ENCODE measurements around the gene CACFD1.

The CACFD1 gene

DNA sequence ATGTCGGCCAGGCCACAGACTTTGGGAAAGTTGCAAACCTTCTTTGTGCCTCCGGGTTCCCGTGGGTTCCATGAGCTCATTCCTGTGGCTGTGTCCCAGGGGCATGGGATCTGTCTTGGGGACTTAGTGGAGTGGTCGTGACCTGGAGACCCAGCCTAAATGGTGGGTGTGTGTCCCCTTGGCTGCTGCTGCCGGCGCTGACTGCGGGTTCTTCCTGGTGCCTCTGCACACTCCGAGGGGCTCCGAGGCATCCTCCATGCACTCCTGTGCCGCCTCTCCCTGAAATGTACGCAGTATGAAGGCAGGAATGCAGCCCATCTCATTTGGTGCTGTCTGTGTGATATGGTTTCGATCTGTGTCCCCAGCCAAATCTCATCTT is 40.1 kb downstream of the CACFD1 start:
- TF ChIP-seq SUZ12 (IDR thresholded peaks at IDR 0.05): no peak
- TF ChIP-seq FOXA1 (IDR thresholded peaks at IDR 0.05): no peak
- CTCF ChIA-PET: no interaction called here
- no peak for DNase-seq (ENCODE audit: extremely low spot score)
- POLR2A ChIA-PET: no interaction called here

DNA sequence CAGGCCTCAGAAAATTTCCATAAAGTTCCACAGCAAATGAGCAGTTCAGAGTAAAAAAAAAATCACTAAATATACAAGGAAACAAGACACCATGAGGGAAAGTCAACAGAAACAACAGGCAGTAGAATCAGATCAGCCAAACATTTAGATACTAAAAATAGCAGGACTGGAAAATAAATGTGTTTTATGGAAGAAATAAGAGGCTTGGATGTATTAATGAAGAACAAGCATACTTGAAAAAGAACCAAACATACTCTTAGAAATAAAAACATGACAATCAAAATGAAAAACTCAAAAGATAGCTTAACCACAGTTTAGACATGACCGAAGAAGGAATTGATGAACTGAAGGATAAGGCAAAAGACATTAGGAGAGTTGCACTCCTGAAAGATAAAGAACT is 42.3 kb downstream of the CACFD1 start:
- no peak for DNase-seq (ENCODE audit: extremely low spot score)
- TF ChIP-seq ARNT (IDR thresholded peaks at IDR 0.05): no peak
- no peak for TF ChIP-seq ZNF384 (IDR thresholded peaks at IDR 0.05)
- no peak for TF ChIP-seq SP1 (IDR thresholded peaks at IDR 0.05)
- no peak for TF ChIP-seq TARDBP (IDR thresholded peaks at IDR 0.05)
- TF ChIP-seq FOXK2 (IDR thresholded peaks at IDR 0.05): no peak
- TF ChIP-seq FOXA1 (IDR thresholded peaks at IDR 0.05): no peak
- TF ChIP-seq FOXM1 (IDR thresholded peaks at IDR 0.05; ENCODE audit: borderline replicate concordance): no peak
- no peak for TF ChIP-seq SUZ12 (IDR thresholded peaks at IDR 0.05)
- TF ChIP-seq, protein P1, sequence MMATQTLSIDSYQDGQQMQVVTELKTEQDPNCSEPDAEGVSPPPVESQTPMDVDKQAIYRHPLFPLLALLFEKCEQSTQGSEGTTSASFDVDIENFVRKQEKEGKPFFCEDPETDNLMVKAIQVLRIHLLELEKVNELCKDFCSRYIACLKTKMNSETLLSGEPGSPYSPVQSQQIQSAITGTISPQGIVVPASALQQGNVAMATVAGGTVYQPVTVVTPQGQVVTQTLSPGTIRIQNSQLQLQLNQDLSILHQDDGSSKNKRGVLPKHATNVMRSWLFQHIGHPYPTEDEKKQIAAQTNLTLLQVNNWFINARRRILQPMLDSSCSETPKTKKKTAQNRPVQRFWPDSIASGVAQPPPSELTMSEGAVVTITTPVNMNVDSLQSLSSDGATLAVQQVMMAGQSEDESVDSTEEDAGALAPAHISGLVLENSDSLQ (IDR thresholded peaks at IDR 0.05): no peak
- TF ChIP-seq LEF1 (IDR thresholded peaks at IDR 0.05; ENCODE audit: borderline replicate concordance): no peak
- no peak for TF ChIP-seq HDGF (IDR thresholded peaks at IDR 0.05; ENCODE audit: borderline replicate concordance)
- TF ChIP-seq ELF4 (IDR thresholded peaks at IDR 0.05): no peak
- no peak for TF ChIP-seq L3MBTL2 (conservative IDR thresholded peaks at IDR 0.05)
- no peak for TF ChIP-seq NFRKB (IDR thresholded peaks at IDR 0.05)
- TF ChIP-seq BHLHE40 (IDR thresholded peaks at IDR 0.05; ENCODE audit: borderline replicate concordance): no peak
- no peak for TF ChIP-seq CTBP1 (IDR thresholded peaks at IDR 0.05; ENCODE audit: borderline replicate concordance)
- CTCF ChIA-PET: no interaction called here
- POLR2A ChIA-PET: no interaction called here

DNA sequence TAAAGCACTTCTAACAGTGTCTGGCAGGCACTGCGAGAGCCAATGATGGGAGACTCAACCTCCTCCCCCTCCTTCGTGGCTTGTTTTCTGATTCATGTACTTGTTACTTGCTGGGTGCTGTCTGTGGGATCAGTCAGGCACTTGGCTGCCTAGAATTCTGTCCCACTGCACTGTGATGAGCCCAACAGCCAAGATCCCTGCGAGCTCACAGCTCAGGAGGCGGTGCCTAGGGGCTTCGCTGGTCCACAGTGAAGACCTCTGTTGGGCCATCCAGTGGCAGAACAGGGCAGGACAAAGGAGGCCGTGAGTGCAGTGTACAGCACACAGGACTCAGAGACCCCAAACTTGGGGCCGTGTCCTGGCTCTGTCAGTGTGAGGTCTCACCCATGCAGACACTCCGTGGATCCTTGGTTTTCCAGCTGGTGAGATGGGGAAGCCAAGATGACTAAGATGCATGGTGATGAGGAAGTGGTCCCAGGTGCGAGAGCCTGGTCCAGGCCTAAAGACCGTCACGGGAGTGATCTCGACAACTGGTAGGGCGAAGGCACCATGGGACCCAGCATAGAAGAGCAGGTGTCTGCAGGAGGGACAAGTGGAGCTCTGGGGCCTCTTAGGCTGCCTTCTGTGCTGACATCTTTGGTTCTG is 45.5 kb downstream of the CACFD1 start:
- ChIA-PET CTCF (no interaction called here), POLR2A (no interaction called here)
- TF ChIP-seq ZNF384 (IDR thresholded peaks at IDR 0.05): no peak
- TF ChIP-seq, protein P1 (IDR thresholded peaks at IDR 0.05): no peak
- no peak for TF ChIP-seq L3MBTL2 (conservative IDR thresholded peaks at IDR 0.05)
- no peak for TF ChIP-seq FOXK2 (IDR thresholded peaks at IDR 0.05)
- TF ChIP-seq NFRKB (IDR thresholded peaks at IDR 0.05): no peak
- no peak for TF ChIP-seq SUZ12 (IDR thresholded peaks at IDR 0.05)
- TF ChIP-seq TARDBP (IDR thresholded peaks at IDR 0.05): no peak
- TF ChIP-seq LEF1 (IDR thresholded peaks at IDR 0.05; ENCODE audit: borderline replicate concordance): no peak
- no peak for TF ChIP-seq BHLHE40 (IDR thresholded peaks at IDR 0.05; ENCODE audit: borderline replicate concordance)
- TF ChIP-seq SP1 (IDR thresholded peaks at IDR 0.05): no peak
- TF ChIP-seq HDGF (IDR thresholded peaks at IDR 0.05; ENCODE audit: borderline replicate concordance): no peak
- TF ChIP-seq CTBP1 (IDR thresholded peaks at IDR 0.05; ENCODE audit: borderline replicate concordance): no peak
- DNase-seq (ENCODE audit: extremely low spot score): no peak

DNA sequence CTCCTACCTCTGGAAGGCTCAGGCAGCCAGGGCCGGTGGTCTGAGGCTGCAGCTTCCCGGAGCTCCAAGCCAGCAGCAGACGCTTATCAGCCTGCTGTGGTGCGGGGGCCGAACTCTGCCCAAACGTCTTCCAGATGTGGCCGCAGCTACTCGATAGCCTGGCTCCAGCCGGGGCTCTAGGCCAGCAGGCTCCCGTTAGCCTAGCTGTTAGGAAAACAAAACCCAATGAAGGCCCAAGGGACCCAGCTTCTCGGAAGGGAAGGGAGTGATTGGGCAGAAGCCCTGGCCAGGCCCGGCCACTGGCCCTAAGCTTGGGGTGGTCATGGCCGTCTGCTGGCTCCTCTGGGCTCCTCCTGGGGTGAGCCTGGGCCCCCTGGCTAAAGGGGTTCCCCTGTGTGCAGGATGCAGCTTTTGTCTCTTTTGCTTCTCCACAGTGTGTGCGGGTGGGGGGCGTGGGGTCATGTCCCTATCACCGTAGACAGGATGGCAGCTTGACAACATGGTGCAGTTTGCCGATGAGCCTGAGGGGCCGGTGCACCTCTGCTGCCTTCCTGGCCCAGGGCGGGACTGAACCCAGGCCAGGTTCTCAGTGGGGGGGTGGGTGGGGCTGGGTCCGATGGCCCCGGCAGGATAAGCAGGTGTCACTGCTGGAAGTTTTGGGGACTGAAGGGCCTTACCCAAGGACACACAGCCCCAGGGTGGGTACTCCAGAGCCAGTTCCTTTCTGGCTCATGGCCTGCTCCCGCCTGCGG is 46.3 kb downstream of the CACFD1 start:
- POLR2A ChIA-PET: no interaction called here
- DNase-seq (ENCODE audit: extremely low spot score): no peak
- TF ChIP-seq CTBP1 (IDR thresholded peaks at IDR 0.05; ENCODE audit: borderline replicate concordance): no peak
- no peak for TF ChIP-seq NFRKB (IDR thresholded peaks at IDR 0.05)
- TF ChIP-seq BHLHE40 (IDR thresholded peaks at IDR 0.05; ENCODE audit: borderline replicate concordance): no peak
- no peak for TF ChIP-seq L3MBTL2 (conservative IDR thresholded peaks at IDR 0.05)
- CTCF ChIA-PET: no interaction called here

DNA sequence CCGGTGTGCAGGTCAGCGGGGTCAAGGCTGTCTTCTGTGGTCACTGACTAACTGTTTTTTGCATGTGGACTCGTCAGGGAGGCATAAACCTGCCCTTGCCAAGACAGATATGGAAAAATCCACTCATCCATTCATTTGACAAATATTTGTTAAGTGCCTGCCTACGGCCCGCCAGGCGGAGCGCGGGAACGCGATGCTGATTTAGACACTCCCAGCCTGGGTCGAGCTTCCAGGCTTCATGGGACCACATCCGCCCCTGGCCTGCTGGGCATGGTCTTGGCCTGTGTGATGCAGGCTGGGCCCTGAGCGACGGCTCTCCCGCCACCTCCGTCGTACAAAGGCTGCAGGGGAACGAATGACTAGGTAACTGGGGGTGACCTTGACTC is 46.9 kb downstream of the CACFD1 start:
- ChIA-PET POLR2A (no interaction called here), CTCF (no interaction called here)
- TF ChIP-seq ELF4 (IDR thresholded peaks at IDR 0.05) (no peak), FOXA1 (IDR thresholded peaks at IDR 0.05) (no peak), FOXM1 (IDR thresholded peaks at IDR 0.05; ENCODE audit: borderline replicate concordance) (no peak), TARDBP (IDR thresholded peaks at IDR 0.05) (no peak), CTBP1 (IDR thresholded peaks at IDR 0.05; ENCODE audit: borderline replicate concordance) (no peak), HDGF (IDR thresholded peaks at IDR 0.05; ENCODE audit: borderline replicate concordance) (no peak), NFRKB (IDR thresholded peaks at IDR 0.05) (no peak), L3MBTL2 (conservative IDR thresholded peaks at IDR 0.05) (no peak), SP1 (IDR thresholded peaks at IDR 0.05) (no peak), FOXK2 (IDR thresholded peaks at IDR 0.05) (no peak), ARNT (IDR thresholded peaks at IDR 0.05) (no peak), SUZ12 (IDR thresholded peaks at IDR 0.05) (no peak), LEF1 (IDR thresholded peaks at IDR 0.05; ENCODE audit: borderline replicate concordance) (no peak), ZNF384 (IDR thresholded peaks at IDR 0.05) (no peak), BHLHE40 (IDR thresholded peaks at IDR 0.05; ENCODE audit: borderline replicate concordance) (no peak)
- TF ChIP-seq, protein P1 (IDR thresholded peaks at IDR 0.05): no peak
- no peak for DNase-seq (ENCODE audit: extremely low spot score)

DNA sequence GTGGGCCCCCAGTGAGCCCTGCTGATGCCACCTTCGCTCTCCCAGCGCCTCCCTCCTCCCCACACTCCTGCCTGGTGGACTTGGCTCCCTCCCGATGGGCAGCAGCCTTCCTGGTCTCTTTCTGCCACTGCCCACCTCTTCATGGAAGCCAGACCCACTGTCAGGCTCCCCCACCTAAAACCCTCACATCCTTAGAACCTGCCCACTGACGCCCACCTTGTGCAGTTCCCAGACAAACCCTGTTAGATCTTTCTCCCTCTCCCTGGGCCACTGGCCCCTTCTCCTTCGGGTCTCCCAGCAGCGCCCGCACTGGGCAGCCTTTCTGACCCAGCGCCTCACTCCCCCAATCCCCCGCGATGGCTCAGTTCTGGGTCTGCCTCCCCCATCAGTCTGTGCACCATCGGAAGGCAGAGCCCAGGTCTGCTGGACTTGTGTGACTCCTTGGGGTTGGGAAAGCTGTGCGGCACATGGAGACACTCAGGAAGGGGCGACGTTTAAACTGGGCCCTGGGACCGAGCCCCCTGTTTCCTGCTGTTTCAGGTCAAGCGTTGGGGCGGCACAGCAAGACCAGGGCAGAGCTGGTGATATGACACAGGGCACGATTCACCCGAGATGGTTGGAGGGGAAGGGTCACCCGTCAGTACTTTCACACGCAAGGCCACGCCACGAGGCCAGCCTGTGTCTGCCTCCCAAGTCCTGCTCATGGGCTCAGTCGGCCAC is 47.6 kb downstream of the CACFD1 start:
- TF ChIP-seq TARDBP (IDR thresholded peaks at IDR 0.05) (no peak), HDGF (IDR thresholded peaks at IDR 0.05; ENCODE audit: borderline replicate concordance) (no peak), FOXK2 (IDR thresholded peaks at IDR 0.05) (no peak), BHLHE40 (IDR thresholded peaks at IDR 0.05; ENCODE audit: borderline replicate concordance) (no peak), L3MBTL2 (conservative IDR thresholded peaks at IDR 0.05) (no peak), SUZ12 (IDR thresholded peaks at IDR 0.05) (no peak), FOXM1 (IDR thresholded peaks at IDR 0.05; ENCODE audit: borderline replicate concordance) (no peak)

More for the DNA sequence above, 47.6 kb downstream of the CACFD1 start:
- ChIA-PET POLR2A (no interaction called here), CTCF (no interaction called here)
- DNase-seq (ENCODE audit: extremely low spot score): no peak

Data from HEK293T (cell line).